ENCODE data around the gene SCRT2.

The SCRT2 gene

GRCh38 chr20:669573-669972 lies 6.0 kb downstream of the SCRT2 start:
- DNase-seq: no peak

GRCh38 chr20:668638-669037 lies 7.0 kb downstream of the SCRT2 start:
- no peak for DNase-seq

GRCh38 chr20:668050-668449 lies 7.6 kb downstream of the SCRT2 start:
- DNase-seq: no peak

GRCh38 chr20:667351-668034 lies 8.1 kb downstream of the SCRT2 start:
- DNase-seq: peak in 1 of 2 experiments; percentile 25

- no peak for DNase-seq
Observed at GRCh38 chr20:666877-667276, 8.7 kb downstream of the SCRT2 start.

GRCh38 chr20:665276-665675 lies 10.3 kb downstream of the SCRT2 start:
- no peak for DNase-seq

- no peak for DNase-seq
Observed at GRCh38 chr20:664576-664975, 11.0 kb downstream of the SCRT2 start.

GRCh38 chr20:664151-664550 lies 11.5 kb downstream of the SCRT2 start:
- no peak for DNase-seq

- DNase-seq: peak in 1 of 2 experiments; percentile 36
Observed at GRCh38 chr20:663315-664090, 12.1 kb downstream of the SCRT2 start.

GRCh38 chr20:662277-663192 lies 13.1 kb downstream of the SCRT2 start:
- no peak for DNase-seq

GRCh38 chr20:661474-662270 lies 13.9 kb downstream of the SCRT2 start:
- DNase-seq: no peak

- DNase-seq: no peak
Observed at GRCh38 chr20:658731-659291, 16.8 kb downstream of the SCRT2 start.

GRCh38 chr20:658202-658601 lies 17.4 kb downstream of the SCRT2 start:
- DNase-seq: no peak

- DNase-seq: no peak
Observed at GRCh38 chr20:655726-656624, 19.6 kb downstream of the SCRT2 start.

GRCh38 chr20:654417-654750 lies 21.2 kb downstream of the SCRT2 start:
- no peak for DNase-seq

GRCh38 chr20:653590-654416 lies 21.8 kb downstream of the SCRT2 start:
- no peak for DNase-seq

- DNase-seq: peak; percentile 77 to 78
Observed at GRCh38 chr20:653110-653589, 22.5 kb downstream of the SCRT2 start, which contains the start of gene SRXN1. SRXN1 (minus strand) TSS chr20:653200; CDS start chr20:653185, 15 bp downstream.

- peak in 1 of 2 experiments; percentile 57 for DNase-seq
Observed at GRCh38 chr20:652615-653109, 22.9 kb downstream of the SCRT2 start.

GRCh38 chr20:651713-652614 lies 23.6 kb downstream of the SCRT2 start:
- no peak for DNase-seq
